MM.1S (cell line): ENCODE data around the gene CTAGE9.

Source experiments
- EZH2 ChIP-seq: fragments of 300-600 bp; sonication (generic); optimal IDR thresholded peaks from 2 replicates; pipeline ENCODE3; 2017; ENCODE audit warnings: low read depth, mild to moderate bottlenecking, antibody characterized with exemption, low read length, mixed read lengths
- EZH2phosphoT487 ChIP-seq: fragments of 300-600 bp; sonication (generic); IDR thresholded peaks from 2 replicates; pipeline ENCODE4 v1.6.1; 2018; ENCODE audit warnings: antibody characterized with exemption, low read length
- TF ChIP-seq, protein P1 (sequence below): fragments of 300-600 bp; sonication (generic); IDR thresholded peaks from 2 replicates; pipeline ENCODE4 v1.5.1; 2016; ENCODE audit warnings: antibody characterized with exemption, low read length, mixed read lengths

DNA sequence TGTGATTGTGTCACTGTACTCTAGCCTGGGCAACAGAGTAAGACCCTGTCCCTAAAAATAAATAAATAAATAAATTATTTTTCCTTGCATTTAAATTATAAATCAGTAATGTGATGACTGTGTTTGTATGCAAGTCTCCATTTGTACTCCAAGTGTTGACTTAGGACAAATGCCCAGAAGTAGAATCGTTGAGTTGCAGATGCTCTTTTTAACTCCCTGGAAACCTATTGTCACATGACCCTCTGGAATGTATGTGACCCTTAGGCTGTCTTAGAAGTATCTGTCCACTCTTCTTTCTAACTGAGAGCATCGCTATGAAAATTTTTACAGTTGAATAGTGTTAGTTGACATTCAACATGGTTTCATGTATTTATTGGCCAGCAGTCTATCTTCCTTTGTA lies 28.4 kb downstream of the CTAGE9 start:
- TF ChIP-seq, protein P1, sequence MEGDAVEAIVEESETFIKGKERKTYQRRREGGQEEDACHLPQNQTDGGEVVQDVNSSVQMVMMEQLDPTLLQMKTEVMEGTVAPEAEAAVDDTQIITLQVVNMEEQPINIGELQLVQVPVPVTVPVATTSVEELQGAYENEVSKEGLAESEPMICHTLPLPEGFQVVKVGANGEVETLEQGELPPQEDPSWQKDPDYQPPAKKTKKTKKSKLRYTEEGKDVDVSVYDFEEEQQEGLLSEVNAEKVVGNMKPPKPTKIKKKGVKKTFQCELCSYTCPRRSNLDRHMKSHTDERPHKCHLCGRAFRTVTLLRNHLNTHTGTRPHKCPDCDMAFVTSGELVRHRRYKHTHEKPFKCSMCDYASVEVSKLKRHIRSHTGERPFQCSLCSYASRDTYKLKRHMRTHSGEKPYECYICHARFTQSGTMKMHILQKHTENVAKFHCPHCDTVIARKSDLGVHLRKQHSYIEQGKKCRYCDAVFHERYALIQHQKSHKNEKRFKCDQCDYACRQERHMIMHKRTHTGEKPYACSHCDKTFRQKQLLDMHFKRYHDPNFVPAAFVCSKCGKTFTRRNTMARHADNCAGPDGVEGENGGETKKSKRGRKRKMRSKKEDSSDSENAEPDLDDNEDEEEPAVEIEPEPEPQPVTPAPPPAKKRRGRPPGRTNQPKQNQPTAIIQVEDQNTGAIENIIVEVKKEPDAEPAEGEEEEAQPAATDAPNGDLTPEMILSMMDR, result no peak
- no peak for TF ChIP-seq EZH2
- TF ChIP-seq EZH2phosphoT487, result no peak
